Dedifferentiated amniotic fluid mesenchymal stem cell (primary cell): ENCODE measurements around the gene ZNF24.

Source experiments
- DNase-seq: peaks from one replicate; pipeline ENCODE4 v3.0.0-alpha.2; 2016; ENCODE audit errors: extremely low spot score

Gene ZNF24

DNA sequence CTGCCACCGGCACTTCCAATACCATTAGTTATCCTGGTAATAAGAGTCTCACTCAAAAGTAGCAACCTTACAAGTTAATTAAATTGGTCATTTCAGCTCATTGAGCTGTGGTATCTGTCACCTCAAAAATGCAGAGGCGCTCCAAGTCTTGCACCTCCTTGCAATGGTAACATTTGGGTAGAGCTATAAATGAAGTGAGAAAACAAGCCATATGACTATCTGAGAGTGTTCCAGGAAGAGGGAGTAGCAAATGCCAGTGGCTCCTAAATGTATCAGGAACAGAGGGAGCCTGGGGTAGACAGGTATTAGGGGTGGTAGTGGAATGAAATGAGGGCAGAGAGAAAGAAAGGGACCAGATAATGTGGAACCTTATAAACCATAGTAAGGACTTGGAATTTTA, 48.2 kb downstream of the ZNF24 start:
- DNase-seq: no peak

DNA sequence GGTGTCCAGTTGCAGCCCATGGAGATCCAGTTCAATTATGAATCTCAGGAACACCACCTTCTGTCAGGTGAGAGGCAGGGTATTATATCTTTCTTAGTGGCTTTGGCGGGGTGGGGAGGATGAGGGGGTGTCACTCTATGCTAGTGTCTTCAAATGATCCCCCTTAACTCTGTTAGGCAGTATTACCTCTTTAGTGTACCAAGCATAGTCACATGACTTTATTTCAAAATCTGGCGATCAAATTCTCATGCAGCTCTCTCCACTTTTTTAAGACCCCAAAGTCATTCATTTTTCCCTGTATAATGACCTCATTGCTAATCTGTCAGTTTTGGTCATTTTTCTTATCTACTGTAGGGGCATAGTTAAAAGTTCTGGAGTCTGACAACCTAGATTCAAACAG, 53.1 kb downstream of the ZNF24 start:
- no peak for DNase-seq

- DNase-seq: peak; percentile 94
Observed at GRCh38 chr18:35290094-35290735, 54.0 kb downstream of the ZNF24 start, which contains the start of gene ZSCAN30. Gene ZSCAN30 (minus strand): TSS chr18:35290229. CDS start chr18:35264352, 25,877 bp downstream.

DNA sequence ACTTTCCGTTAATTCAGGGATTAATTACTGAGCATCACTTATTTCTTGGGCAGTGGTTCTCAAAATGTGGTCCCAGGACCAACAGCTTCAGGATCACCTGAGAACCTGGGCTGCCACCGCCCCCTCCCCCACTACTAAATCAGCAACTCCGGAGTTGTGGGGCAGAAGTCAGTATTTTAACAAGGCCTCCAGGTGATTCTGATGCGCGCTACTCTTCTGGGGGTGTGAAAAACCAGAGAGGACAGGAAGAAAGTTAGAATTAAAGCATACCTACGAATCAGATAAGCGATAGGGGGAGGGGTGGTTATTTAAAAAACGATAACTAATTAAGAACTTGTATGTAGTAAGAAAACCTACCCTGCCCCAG, 54.5 kb downstream of the ZNF24 start:
- DNase-seq: no peak

GRCh38 chr18:35289293-35289692, 54.9 kb downstream of the ZNF24 start:
- no peak for DNase-seq

DNA sequence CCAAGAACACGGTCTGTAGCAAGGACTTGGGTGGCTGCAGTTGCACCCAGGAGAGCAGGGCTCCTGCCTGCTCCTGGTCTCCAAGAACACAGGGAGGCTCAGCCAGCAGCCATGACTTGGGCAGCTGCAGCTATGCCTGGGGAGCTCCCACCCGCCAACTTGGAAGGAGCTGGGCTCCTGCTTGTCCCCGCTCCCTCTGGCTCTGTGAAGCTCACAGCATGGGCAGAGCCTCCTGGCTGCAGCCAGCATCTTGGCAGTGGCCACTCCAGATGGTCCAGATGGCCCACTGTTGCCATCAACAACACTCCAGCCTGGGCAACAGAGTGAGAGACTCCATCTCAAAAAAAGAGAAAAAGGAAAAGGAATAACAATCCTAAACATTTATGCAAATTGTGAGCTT, 59.4 kb downstream of the ZNF24 start:
- no peak for DNase-seq

DNA sequence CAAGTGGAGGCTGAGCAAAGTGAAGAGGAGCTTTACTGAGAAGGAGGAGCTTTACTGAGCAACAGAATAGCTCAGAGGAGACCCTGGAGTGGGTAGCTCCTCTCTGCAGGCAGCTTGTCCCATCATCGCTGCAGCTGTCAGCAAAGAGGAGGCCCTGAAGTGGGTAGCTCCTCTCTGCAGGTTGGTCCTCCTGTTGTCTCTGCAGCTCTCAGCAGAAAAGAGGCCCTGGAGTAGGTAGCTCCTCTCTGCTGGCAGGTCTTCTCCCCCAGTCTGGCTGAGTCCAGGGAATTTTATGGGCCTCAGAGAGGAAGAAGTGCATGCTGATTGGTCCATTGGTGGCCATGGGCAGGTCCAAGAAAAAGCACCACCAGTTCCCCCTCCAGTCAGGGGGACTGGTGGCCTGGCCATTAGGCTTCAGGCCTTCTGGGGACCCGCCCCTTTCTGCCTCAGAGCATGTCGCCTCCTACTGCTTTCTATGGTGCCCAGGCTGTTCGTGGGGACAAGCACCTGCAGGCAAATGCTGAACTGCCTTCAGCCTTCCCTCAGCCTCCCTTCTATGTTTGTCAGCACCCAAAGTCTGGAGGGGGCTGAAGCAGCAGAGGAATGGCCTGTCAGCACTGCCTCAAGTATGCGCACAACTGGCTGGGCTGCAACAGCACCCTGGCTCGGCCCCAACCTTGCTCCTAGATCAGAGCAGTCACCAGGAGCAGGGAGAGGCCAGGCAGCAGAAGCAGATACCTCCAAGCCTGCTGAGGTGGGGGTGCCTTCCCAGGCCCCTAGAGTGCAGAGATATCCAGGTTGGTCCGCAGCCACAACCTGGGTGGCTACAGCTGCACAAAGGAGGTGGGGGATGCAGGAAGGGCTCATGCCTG, 60.1 kb downstream of the ZNF24 start:
- DNase-seq: no peak

DNA sequence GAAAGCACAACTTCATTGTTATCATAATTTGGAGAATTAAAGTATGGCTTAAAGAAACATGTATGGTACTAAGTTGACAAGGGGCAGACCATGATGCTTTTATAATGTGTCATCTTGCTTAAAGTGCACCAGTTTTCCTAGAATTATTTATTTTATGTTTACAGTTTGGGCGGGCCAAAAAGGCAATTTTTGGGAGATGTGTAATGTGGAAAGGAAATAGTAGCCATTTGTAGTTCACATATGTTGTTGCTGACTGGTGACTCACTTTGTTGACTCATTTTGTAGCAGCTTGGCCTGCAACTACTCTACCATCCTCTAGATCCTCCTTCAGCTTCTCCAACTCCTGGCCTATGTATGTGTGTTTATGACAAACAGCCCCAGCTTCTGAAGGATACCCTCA, 61.9 kb downstream of the ZNF24 start:
- DNase-seq: peak; percentile 87
